WTC11 (cell line): ENCODE data around the gene NOS1. TPM values are rescaled to one million over a fixed set of nuclear protein-coding genes. Genes with fewer than 3 reads are reported as not detected.
"Not testable (repeated sequence)": the region's sequence is repeated elsewhere in the genome, so short reads cannot be mapped to it uniquely, and the experiment has no call there.

Experiments used
- ATAC-seq: fragments of 200-7000 bp; cut with Tn5 transposase; 2 replicates; pipeline ENCODE4 v1.10.0; 2021; ENCODE audit warnings: mild to moderate bottlenecking, moderate library complexity
- CTCF ChIA-PET: fragments of 300-600 bp; sonication (Branson Sonifier 250); formaldehyde crosslinking; loops from one replicate; lab custom pipeline; 2021; ENCODE audit warnings: antibody characterized with exemption; lab: Charles Lee
- POLR2A ChIA-PET: fragments of 350-600 bp; sonication (Branson Sonifier 250); formaldehyde crosslinking; loops from one replicate; lab custom pipeline; 2021; ENCODE audit warnings: antibody characterized with exemption; lab: Charles Lee
- DNase-seq: peaks from one replicate; pipeline ENCODE4 v3.0.0; 2021; ENCODE audit warnings: low spot score
- H3K27ac Mint-ChIP-seq: 2 replicates; pipeline ENCODE4 v1.8.0; 2021; ENCODE audit warnings: mixed read lengths
- H3K27me3 Mint-ChIP-seq: 2 replicates; pipeline ENCODE4 v1.8.0; 2021; ENCODE audit warnings: low read depth, mild to moderate bottlenecking, moderate library complexity, mixed read lengths
- H3K36me3 Mint-ChIP-seq: 2 replicates; pipeline ENCODE4 v1.8.0; 2021; ENCODE audit warnings: mixed read lengths
- H3K4me1 Mint-ChIP-seq: 2 replicates; pipeline ENCODE4 v1.8.0; 2022; ENCODE audit warnings: mixed read lengths
- H3K4me3 Mint-ChIP-seq: 2 replicates; pipeline ENCODE4 v1.8.0; 2021; ENCODE audit warnings: mild to moderate bottlenecking, moderate library complexity, mixed read lengths
- H3K9me3 Mint-ChIP-seq: 2 replicates; pipeline ENCODE4 v1.8.0; 2021; ENCODE audit warnings: mixed read lengths
- AR ChIP-seq: fragments of 250-450 bp; sonication (Bioruptor Pico); IDR thresholded peaks from 2 replicates; pipeline ENCODE4 v1.9.0; 2021; ENCODE audit warnings: mild to moderate bottlenecking
- ATF6 ChIP-seq: sonication (generic); formaldehyde crosslinking; IDR thresholded peaks from 2 replicates; pipeline ENCODE4 v1.8.1; 2023; ENCODE audit warnings: mild to moderate bottlenecking, missing genetic modification reagents
- CREM ChIP-seq: sonication (generic); formaldehyde crosslinking; IDR thresholded peaks from 2 replicates; pipeline ENCODE4 v1.8.1; 2022; ENCODE audit warnings: mild to moderate bottlenecking, missing genetic modification reagents, moderate library complexity
- GRHL2 ChIP-seq: fragments of 250-450 bp; sonication (Bioruptor Pico); IDR thresholded peaks from 2 replicates; pipeline ENCODE4 v1.8.0; 2022; ENCODE audit warnings: mild to moderate bottlenecking, moderate library complexity; ENCODE audit not compliant: insufficient replicate concordance, severe bottlenecking
- NFE2L1 ChIP-seq: sonication (generic); formaldehyde crosslinking; IDR thresholded peaks from 2 replicates; pipeline ENCODE4 v1.8.1; 2023; ENCODE audit warnings: missing genetic modification reagents
- NFYB ChIP-seq: sonication (generic); formaldehyde crosslinking; conservative IDR thresholded peaks from 2 replicates; pipeline ENCODE4 v1.8.0; 2022; ENCODE audit warnings: low read depth, missing genetic modification reagents
- NR2C2 ChIP-seq: sonication (generic); formaldehyde crosslinking; IDR thresholded peaks from 2 replicates; pipeline ENCODE4 v1.8.0; 2022; ENCODE audit warnings: mild to moderate bottlenecking, missing genetic modification reagents
- RORB ChIP-seq: fragments of 250-450 bp; sonication (Bioruptor Pico); IDR thresholded peaks from 2 replicates; pipeline ENCODE4 v1.9.0; 2021; ENCODE audit warnings: mild to moderate bottlenecking
- SMAD3 ChIP-seq: sonication (generic); formaldehyde crosslinking; IDR thresholded peaks from 2 replicates; pipeline ENCODE4 v1.8.0; 2022; ENCODE audit warnings: missing genetic modification reagents, mild to moderate bottlenecking, borderline replicate concordance
- USF1 ChIP-seq: sonication (generic); formaldehyde crosslinking; IDR thresholded peaks from 2 replicates; pipeline ENCODE4 v1.8.0; 2022; ENCODE audit warnings: mild to moderate bottlenecking, missing genetic modification reagents
- USF2 ChIP-seq: sonication (generic); formaldehyde crosslinking; IDR thresholded peaks from 2 replicates; pipeline ENCODE4 v1.8.1; 2023; ENCODE audit warnings: mild to moderate bottlenecking, missing genetic modification reagents, moderate library complexity
- ZMAT4 ChIP-seq: fragments of 250-450 bp; sonication (Bioruptor Pico); IDR thresholded peaks from 2 replicates; pipeline ENCODE4 v1.9.0; 2021; ENCODE audit warnings: mild to moderate bottlenecking
- total RNA-seq: library from RNA; stranded (reverse); gene quantifications from 3 replicates; pipeline ENCODE4 v1.2.3, GENCODE V29; 2021

The NOS1 gene
- total RNA-seq, 1 experiment from 2014 or later, result 4.5 TPM

GRCh38 chr12:117380083-117380482, 18.7 kb upstream of the NOS1 start:
- Mint-ChIP-seq H3K27me3 (peaks cover 10% of the 10 kb centered on the region), H3K36me3 (peaks cover 18% of the 10 kb centered on the region), H3K9me3 (peaks cover 34% of the 10 kb centered on the region), H3K4me1 (peaks cover 7% of the 10 kb centered on the region), H3K27ac (no peak overlapping the region), H3K4me3 (no peak overlapping the region)
- ATAC-seq, result peak; percentile 64
- TF ChIP-seq GRHL2 (CRISPR knock-in tag) (no peak), NFYB (CRISPR knock-in tag) (peak; percentile 35; the same call in 1 of the 2 replicates), ZMAT4 (CRISPR knock-in tag) (no peak)
- no peak for DNase-seq
- ChIA-PET CTCF (interaction anchor here (1.3 kb wide), 1 partner anchor 13 kb away, joined by 5 read pairs; no protein-coding TSS in a partner anchor), POLR2A (interaction anchor here (1.1 kb wide), 1 partner anchor 19 kb away, joined by 3 read pairs; the partner anchor contains the start of gene NOS1)

- Mint-ChIP-seq H3K27me3 (peaks cover 14% of the 10 kb centered on the region), H3K36me3 (peaks cover 18% of the 10 kb centered on the region), H3K27ac (no peak overlapping the region), H3K9me3 (peaks cover 37% of the 10 kb centered on the region)
- no peak for DNase-seq
- POLR2A ChIA-PET, result no interaction called here
- ATAC-seq, result peak; percentile 80
- CTCF ChIA-PET, result interaction anchor here (0.6 to 1.2 kb wide), 2 partner anchors 11 to 472 kb away, joined by 3 read pairs; no protein-coding TSS in a partner anchor
- TF ChIP-seq SMAD3 (no peak), RORB (CRISPR knock-in tag) (no peak), USF2 (CRISPR knock-in tag) (peak; percentile 94), USF1 (CRISPR knock-in tag) (peak; percentile 92)
- TF ChIP-seq, all 79 proteins: peak for 2
- Mint-ChIP-seq H3K4me1 (peaks cover 7% of the 10 kb centered on the region), H3K4me3 (no peak overlapping the region)
Measured at GRCh38 chr12:117377758-117378157, 16.3 kb upstream of the NOS1 start.

GRCh38 chr12:117370588-117370987, 9.2 kb upstream of the NOS1 start:
- H3K27me3 Mint-ChIP-seq, result peaks cover 12% of the 10 kb centered on the region
- H3K9me3 Mint-ChIP-seq, result peaks cover 23% of the 10 kb centered on the region
- no peaks in the 10 kb centered on the region for H3K36me3 Mint-ChIP-seq
- ATAC-seq (no peak), DNase-seq (no peak)
- no peak for TF ChIP-seq CREM (CRISPR knock-in tag)
- no peak for TF ChIP-seq NR2C2 (CRISPR knock-in tag)
- no peak for TF ChIP-seq ATF6 (CRISPR knock-in tag)
- TF ChIP-seq AR (CRISPR knock-in tag), result no peak
- no peak for TF ChIP-seq NFE2L1 (CRISPR knock-in tag)
- CTCF ChIA-PET, result no interaction called here
- H3K4me1 Mint-ChIP-seq, result no peaks in the 10 kb centered on the region; the same call in 1 of the 2 replicates
- no peak overlapping the region for H3K27ac Mint-ChIP-seq
- no peak overlapping the region for H3K4me3 Mint-ChIP-seq
- POLR2A ChIA-PET, result no interaction called here

- Mint-ChIP-seq H3K9me3 (peaks cover 23% of the 10 kb centered on the region), H3K27me3 (peaks cover 12% of the 10 kb centered on the region)
- POLR2A ChIA-PET, H3K36me3 Mint-ChIP-seq, CTCF ChIA-PET, H3K4me1 Mint-ChIP-seq, ATAC-seq, H3K27ac Mint-ChIP-seq, DNase-seq, H3K4me3 Mint-ChIP-seq: not testable (repeated sequence)
Measured at GRCh38 chr12:117370000-117370399, 8.6 kb upstream of the NOS1 start.
